Testis (tissue), 3 donors: ENCODE data around the gene OTUB2. TPM values are rescaled to one million over a fixed set of nuclear protein-coding genes. Genes with fewer than 3 reads are reported as not detected.
A peak's percentile ranks its signal among the peaks of the same experiment; 100 is the strongest.

Experiments used
- DNase-seq: peaks from one replicate; pipeline ENCODE4 v3.0.0-alpha.2; 2019
- H3K27ac ChIP-seq, 2 donors: fragments of 200-600 bp; sonication (generic); one replicate each; pipeline ENCODE4 v1.5.1; 2019
- H3K27me3 ChIP-seq: fragments of 200-600 bp; sonication (generic); one replicate; pipeline ENCODE4 v1.5.1; 2019
- H3K36me3 ChIP-seq: fragments of 200-600 bp; sonication (generic); one replicate; pipeline ENCODE4 v1.5.1; 2017; ENCODE audit warnings: low read depth; ENCODE audit errors: missing control alignments
- H3K4me1 ChIP-seq: fragments of 200-600 bp; sonication (generic); one replicate; pipeline ENCODE4 v1.5.1; 2019
- H3K4me3 ChIP-seq, 2 donors: fragments of 200-600 bp; sonication (generic); one replicate each; pipeline ENCODE4 v1.5.1; 2017 to 2019
- H3K9me3 ChIP-seq: fragments of 200-600 bp; sonication (generic); one replicate; pipeline ENCODE4 v1.5.1; 2017
- CTCF ChIP-seq, 3 experiments: fragments of 450-650 bp in 2 of 3; fragments of 200-600 bp in 1 of 3; sonication (generic) in 1 of 3; IDR thresholded peaks; one replicate each; pipeline ENCODE4 v1.5.1; 2016 to 2019; ENCODE audit warnings: antibody characterized with exemption in 3 of 3, mild to moderate bottlenecking in 2 of 3, moderate library complexity in 1 of 3
- POLR2A ChIP-seq: fragments of 450-650 bp; IDR thresholded peaks from one replicate; pipeline ENCODE4 v1.6.1; 2017; ENCODE audit warnings: antibody characterized with exemption, mild to moderate bottlenecking, moderate library complexity
- WGBS, 2 donors: methylation state at CpG; one replicate each; pipeline ENCODE4 v1.1.5; 2018; 5-methylcytosine and 5-hydroxymethylcytosine counted together
- intact Hi-C: fragments of 100-400 bp; cut with DNase I; formaldehyde crosslinking; loops from one replicate; pipeline ENCODE4 v1.15.1; 2023; ENCODE audit warnings: low total_unique reads
- polyA plus RNA-seq: library from polyadenylated mRNA; stranded (reverse); fragments of 350-450 nt; fragmentation: Illumina TruSeq; extraction: RNeasy Lipid Tissue Mini Kit (QIAGEN cat#74804); gene quantifications from one replicate; pipeline ENCODE4 v1.2.3, GENCODE V29; 2014; ENCODE audit warnings: low read depth, low replicate concordance; ENCODE audit not compliant: insufficient read depth
- total RNA-seq, 2 donors: library from RNA; depleted of rRNA; stranded (reverse); fragments of >200 nt; gene quantifications; one replicate each; pipeline ENCODE4 v1.2.3, GENCODE V29; 2016

The OTUB2 gene
- total and polyA plus RNA-seq, 3 donors from 2014 or later, result 8.4 to 19.3 (median 16.8) TPM

- H3K27me3 ChIP-seq, result no peaks in the 10 kb centered on the region
- peaks cover 35% of the 10 kb centered on the region for H3K4me1 ChIP-seq
- DNase-seq, result no peak
- H3K27ac ChIP-seq, result peak overlapping the region; percentile 96 to 97
- no peaks in the 10 kb centered on the region for H3K36me3 ChIP-seq
- 0 to 1% methylated on average over 7 to 19 of the region's 19 CpGs for WGBS, 2 donors
- intact Hi-C loops, result no loop called here
- H3K9me3 ChIP-seq, result no peaks in the 10 kb centered on the region
- no peak for TF ChIP-seq CTCF (IDR thresholded peaks at IDR 0.05)
- no peak for TF ChIP-seq POLR2A
- peak overlapping the region; percentile 99 to 100 for H3K4me3 ChIP-seq
These were observed 55.3 kb downstream of the OTUB2 start for GRCh38 chr14:94081386-94081820.

GRCh38 chr14:94087891-94088290 lies 61.8 kb downstream of the OTUB2 start:
- TF ChIP-seq POLR2A, result no peak
- TF ChIP-seq CTCF (IDR thresholded peaks at IDR 0.05), result no peak
- H3K4me3 ChIP-seq, result no peak overlapping the region
- H3K27ac ChIP-seq, result no peak overlapping the region
- DNase-seq, result no peak
- H3K36me3 ChIP-seq, result no peaks in the 10 kb centered on the region
- H3K9me3 ChIP-seq, result no peaks in the 10 kb centered on the region
- 90% methylated on average over 4 of the region's 4 CpGs for WGBS, 2 donors
- H3K4me1 ChIP-seq, result peaks cover 15% of the 10 kb centered on the region
- no peaks in the 10 kb centered on the region for H3K27me3 ChIP-seq
- intact Hi-C loops, result no loop called here

DNA sequence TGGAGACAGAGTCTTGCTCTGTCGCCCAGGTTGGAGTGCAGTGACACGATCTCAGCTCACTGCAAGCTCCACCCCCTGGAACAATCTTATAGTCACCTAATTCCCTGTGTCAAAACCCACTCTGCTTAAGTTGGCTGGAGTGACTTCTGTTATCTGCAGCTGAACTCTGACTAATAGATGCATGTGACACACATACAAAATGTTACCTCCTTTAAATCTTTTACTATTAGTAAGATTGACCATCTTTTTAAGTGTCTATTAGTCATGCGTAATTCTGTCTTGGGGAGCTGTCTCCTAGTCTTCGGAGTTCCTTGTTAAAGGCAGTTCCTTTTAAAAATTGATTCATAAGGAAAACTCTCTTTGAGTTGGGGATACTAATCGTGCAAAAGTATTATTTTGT lies 62.4 kb downstream of the OTUB2 start:
- H3K27me3 ChIP-seq, result no peaks in the 10 kb centered on the region
- H3K4me3 ChIP-seq, result no peak overlapping the region
- no peaks in the 10 kb centered on the region for H3K9me3 ChIP-seq
- no peak for DNase-seq
- no peaks in the 10 kb centered on the region for H3K36me3 ChIP-seq
- intact Hi-C loops, result no loop called here
- WGBS, 2 donors, result 70 to 86% methylated on average over 5 of the region's 5 CpGs
- no peak overlapping the region for H3K27ac ChIP-seq
- no peak for TF ChIP-seq POLR2A
- TF ChIP-seq CTCF (IDR thresholded peaks at IDR 0.05), result no peak
- peaks cover 15% of the 10 kb centered on the region for H3K4me1 ChIP-seq

GRCh38 chr14:94089479-94089878 lies 63.3 kb downstream of the OTUB2 start:
- intact Hi-C loops, result no loop called here
- Histone ChIP-seq H3K27ac (no peak overlapping the region), H3K27me3 (no peaks in the 10 kb centered on the region), H3K4me1 (peaks cover 8% of the 10 kb centered on the region), H3K4me3 (no peak overlapping the region), H3K9me3 (no peaks in the 10 kb centered on the region), H3K36me3 (no peaks in the 10 kb centered on the region)
- DNase-seq, result no peak
- 81 to 84% methylated on average over 4 of the region's 4 CpGs for whole genome bisulfite sequencing, 2 donors
- TF ChIP-seq CTCF (IDR thresholded peaks at IDR 0.05) (no peak), POLR2A (no peak)

GRCh38 chr14:94093418-94093817 lies 67.3 kb downstream of the OTUB2 start:
- no peaks in the 10 kb centered on the region for H3K36me3 ChIP-seq
- no peaks in the 10 kb centered on the region for H3K9me3 ChIP-seq
- intact Hi-C loops, result no loop called here
- WGBS, 2 donors, result 80 to 83% methylated on average over 2 of the region's 2 CpGs
- no peak overlapping the region for H3K27ac ChIP-seq
- DNase-seq, result no peak
- no peak overlapping the region for H3K4me3 ChIP-seq
- no peaks in the 10 kb centered on the region for H3K4me1 ChIP-seq
- TF ChIP-seq POLR2A (no peak), CTCF (IDR thresholded peaks at IDR 0.05) (no peak)
- no peaks in the 10 kb centered on the region for H3K27me3 ChIP-seq
